Stimulated activated naive CD4-positive, alpha-beta T cell treated with Interleukin-2 at 50 U/mL for 16 hours (primary cell): ENCODE results near the gene COL1A1.
A peak's percentile ranks its signal among the peaks of the same experiment; 100 is the strongest.

Experiments used
- DNase-seq: peaks from one replicate; lab custom pipeline; 2025; lab: John Stamatoyannopoulos, UW

Gene COL1A1

GRCh38 chr17:50141026-50141744, 60.2 kb downstream of the COL1A1 start:
- DNase-seq: no peak

GRCh38 chr17:50139950-50140885, 61.2 kb downstream of the COL1A1 start:
- peak; percentile 66 for DNase-seq

- DNase-seq: no peak
These were observed 62.1 kb downstream of the COL1A1 start for GRCh38 chr17:50139185-50139783.

GRCh38 chr17:50137042-50137441, 64.4 kb downstream of the COL1A1 start:
- no peak for DNase-seq

- DNase-seq: no peak
These were observed 65.2 kb downstream of the COL1A1 start for GRCh38 chr17:50136096-50136687.

GRCh38 chr17:50135316-50136095, 65.9 kb downstream of the COL1A1 start:
- no peak for DNase-seq

- no peak for DNase-seq
These were observed 67.0 kb downstream of the COL1A1 start for GRCh38 chr17:50134206-50135110.

GRCh38 chr17:50133769-50134099, 67.7 kb downstream of the COL1A1 start:
- no peak for DNase-seq
